ENCODE results near the gene HDAC4.

DNA sequence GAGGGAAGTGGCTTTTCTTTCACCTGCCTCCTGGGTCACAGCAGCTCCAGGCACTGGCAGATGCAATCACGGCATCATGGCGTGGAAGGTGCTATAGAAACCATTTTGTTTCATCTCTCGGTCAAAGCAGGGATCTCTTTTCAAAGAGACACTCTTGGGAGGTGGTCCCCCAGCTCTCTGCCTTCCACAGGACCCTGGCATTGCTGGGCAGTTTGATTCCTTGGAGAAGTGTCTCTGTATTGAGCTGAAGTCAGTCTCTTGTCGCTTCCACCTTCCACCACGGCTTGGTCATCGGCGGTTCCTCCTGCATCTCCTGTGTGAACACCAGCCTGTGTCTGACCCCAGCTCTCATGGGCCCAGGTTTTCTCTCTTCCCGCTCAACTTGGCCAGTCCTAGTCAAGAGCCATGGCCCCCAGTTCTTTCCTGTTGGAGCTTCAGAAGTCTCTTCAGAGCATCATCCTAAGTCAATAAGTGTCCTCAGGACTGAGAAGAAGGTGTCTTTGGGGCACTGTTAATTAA, 42.3 kb upstream of the HDAC4 start:
- TF ChIP-seq, protein P1, sequence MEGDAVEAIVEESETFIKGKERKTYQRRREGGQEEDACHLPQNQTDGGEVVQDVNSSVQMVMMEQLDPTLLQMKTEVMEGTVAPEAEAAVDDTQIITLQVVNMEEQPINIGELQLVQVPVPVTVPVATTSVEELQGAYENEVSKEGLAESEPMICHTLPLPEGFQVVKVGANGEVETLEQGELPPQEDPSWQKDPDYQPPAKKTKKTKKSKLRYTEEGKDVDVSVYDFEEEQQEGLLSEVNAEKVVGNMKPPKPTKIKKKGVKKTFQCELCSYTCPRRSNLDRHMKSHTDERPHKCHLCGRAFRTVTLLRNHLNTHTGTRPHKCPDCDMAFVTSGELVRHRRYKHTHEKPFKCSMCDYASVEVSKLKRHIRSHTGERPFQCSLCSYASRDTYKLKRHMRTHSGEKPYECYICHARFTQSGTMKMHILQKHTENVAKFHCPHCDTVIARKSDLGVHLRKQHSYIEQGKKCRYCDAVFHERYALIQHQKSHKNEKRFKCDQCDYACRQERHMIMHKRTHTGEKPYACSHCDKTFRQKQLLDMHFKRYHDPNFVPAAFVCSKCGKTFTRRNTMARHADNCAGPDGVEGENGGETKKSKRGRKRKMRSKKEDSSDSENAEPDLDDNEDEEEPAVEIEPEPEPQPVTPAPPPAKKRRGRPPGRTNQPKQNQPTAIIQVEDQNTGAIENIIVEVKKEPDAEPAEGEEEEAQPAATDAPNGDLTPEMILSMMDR (IDR thresholded peaks at IDR 0.05) = no peak
- TF ChIP-seq POLR2A (IDR thresholded peaks at IDR 0.05) = no peak
